MM.1S (cell line): ENCODE results near the gene CD6.
A peak's percentile ranks its signal among the peaks of the same experiment; 100 is the strongest.

Source experiments
- DNase-seq: peaks from one replicate; pipeline ENCODE4 v3.0.0-alpha.2; 2015
- H2AFZ ChIP-seq: fragments of 300-600 bp; sonication (generic); 2 replicates; pipeline ENCODE4 v1.6.0; 2016; ENCODE audit warnings: antibody characterized with exemption, low read length
- H3F3A ChIP-seq: fragments of 300-600 bp; sonication (generic); 2 replicates; pipeline ENCODE4 v1.6.1; 2016; ENCODE audit warnings: mild to moderate bottlenecking, antibody characterized with exemption, low read length, moderate library complexity, mixed read lengths; ENCODE audit not compliant: insufficient read depth
- H3K27ac ChIP-seq: fragments of 300-600 bp; sonication (generic); 2 replicates; pipeline ENCODE4 v1.5.1; 2016; ENCODE audit warnings: mild to moderate bottlenecking, low read length
- H3K27me3 ChIP-seq: fragments of 300-600 bp; sonication (generic); replicated peaks from 2 replicates; pipeline ENCODE4 v1.6.0; 2016; ENCODE audit warnings: low read length; ENCODE audit not compliant: insufficient read depth
- H3K36me3 ChIP-seq: fragments of 300-600 bp; sonication (generic); replicated peaks from 2 replicates; pipeline ENCODE4 v1.6.1; 2016; ENCODE audit warnings: mild to moderate bottlenecking, low read length, mixed read lengths; ENCODE audit not compliant: insufficient read depth
- H3K4me1 ChIP-seq: fragments of 300-600 bp; sonication (generic); 2 replicates; pipeline ENCODE4 v1.6.1; 2016; ENCODE audit warnings: low read length, mixed read lengths
- H3K4me2 ChIP-seq: fragments of 300-600 bp; sonication (generic); 2 replicates; pipeline ENCODE4 v1.6.0; 2016; ENCODE audit warnings: low read depth, low read length
- H3K4me3 ChIP-seq: fragments of 300-600 bp; sonication (generic); 2 replicates; pipeline ENCODE4 v1.5.1; 2016; ENCODE audit warnings: low read length, mixed read lengths
- H3K79me2 ChIP-seq: fragments of 300-600 bp; sonication (generic); 2 replicates; pipeline ENCODE4 v1.6.1; 2016; ENCODE audit warnings: mixed run types, low read length, mixed read lengths
- H3K9ac ChIP-seq: fragments of 300-600 bp; sonication (generic); 2 replicates; pipeline ENCODE4 v1.6.1; 2016; ENCODE audit warnings: low read length, mixed read lengths
- H3K9me2 ChIP-seq: fragments of 300-600 bp; sonication (generic); replicated peaks from 2 replicates; pipeline ENCODE4 v1.6.1; 2016; ENCODE audit warnings: mild to moderate bottlenecking, low read length, mixed read lengths; ENCODE audit not compliant: insufficient read depth
- H3K9me3 ChIP-seq: fragments of 300-600 bp; sonication (generic); replicated peaks from 2 replicates; pipeline ENCODE4 v1.6.1; 2016; ENCODE audit warnings: mild to moderate bottlenecking, low read length, mixed read lengths; ENCODE audit not compliant: insufficient read depth
- H4K20me1 ChIP-seq: fragments of 300-600 bp; sonication (generic); 2 replicates; pipeline ENCODE4 v1.6.1; 2016; ENCODE audit warnings: mild to moderate bottlenecking, low read length, moderate library complexity, mixed read lengths; ENCODE audit not compliant: insufficient read depth
- EZH2 ChIP-seq: fragments of 300-600 bp; sonication (generic); optimal IDR thresholded peaks from 2 replicates; pipeline ENCODE3; 2017; ENCODE audit warnings: low read depth, mild to moderate bottlenecking, antibody characterized with exemption, low read length, mixed read lengths
- EZH2phosphoT487 ChIP-seq: fragments of 300-600 bp; sonication (generic); IDR thresholded peaks from 2 replicates; pipeline ENCODE4 v1.6.1; 2018; ENCODE audit warnings: antibody characterized with exemption, low read length
- TF ChIP-seq, protein P1 (sequence below): fragments of 300-600 bp; sonication (generic); IDR thresholded peaks from 2 replicates; pipeline ENCODE4 v1.5.1; 2016; ENCODE audit warnings: antibody characterized with exemption, low read length, mixed read lengths

Gene CD6

DNA sequence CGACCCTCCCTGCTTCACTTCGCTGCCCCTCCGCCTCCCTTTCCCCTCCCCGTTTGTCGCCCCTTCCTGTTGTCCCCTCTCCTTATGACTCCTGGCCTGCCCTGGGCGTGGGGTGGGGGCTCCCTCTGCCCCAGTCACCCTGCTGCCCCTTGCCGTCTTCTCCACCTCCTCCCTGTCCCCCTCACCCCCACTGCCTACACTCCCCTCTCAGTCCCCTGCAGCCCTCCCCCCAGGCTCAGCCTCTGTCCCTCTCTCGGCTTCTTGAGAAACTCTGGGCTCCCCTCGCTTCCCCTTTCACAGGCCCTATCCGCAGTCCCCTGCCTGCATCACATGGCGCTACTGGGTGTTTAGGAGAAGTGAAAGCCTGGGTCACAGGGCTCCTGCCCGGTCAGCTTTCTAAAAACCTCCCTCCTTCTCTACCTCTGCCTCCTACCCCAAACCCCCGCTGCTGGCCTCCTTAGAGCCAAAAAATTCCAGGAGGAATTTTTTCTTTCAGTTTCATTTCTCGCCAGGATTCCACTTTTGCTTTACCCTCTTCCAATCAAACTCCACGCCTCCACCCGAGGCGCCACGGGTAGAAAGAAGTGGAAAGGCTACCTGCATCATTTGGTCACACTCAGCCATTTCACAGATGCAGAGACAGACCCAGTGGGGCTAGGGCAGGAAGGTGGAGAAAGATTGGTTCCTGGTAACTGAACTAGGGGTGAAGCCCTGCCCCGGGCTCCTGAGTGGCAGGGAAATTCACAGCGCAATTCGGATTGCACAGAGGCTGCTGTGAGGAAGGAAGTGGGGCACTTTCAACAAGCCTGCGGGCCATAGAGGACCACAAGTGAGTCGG lies 19.4 kb upstream of the CD6 start, which contains the start of gene SLC15A3:
SLC15A3 (minus strand) TSS at position 273 of the 838 bp plus-strand sequence. CDS start 625 bp downstream, outside the sequence.
- no peak within 1 kb of the TSS for H3K27ac ChIP-seq
- no peak for TF ChIP-seq EZH2
- TF ChIP-seq, protein P1, sequence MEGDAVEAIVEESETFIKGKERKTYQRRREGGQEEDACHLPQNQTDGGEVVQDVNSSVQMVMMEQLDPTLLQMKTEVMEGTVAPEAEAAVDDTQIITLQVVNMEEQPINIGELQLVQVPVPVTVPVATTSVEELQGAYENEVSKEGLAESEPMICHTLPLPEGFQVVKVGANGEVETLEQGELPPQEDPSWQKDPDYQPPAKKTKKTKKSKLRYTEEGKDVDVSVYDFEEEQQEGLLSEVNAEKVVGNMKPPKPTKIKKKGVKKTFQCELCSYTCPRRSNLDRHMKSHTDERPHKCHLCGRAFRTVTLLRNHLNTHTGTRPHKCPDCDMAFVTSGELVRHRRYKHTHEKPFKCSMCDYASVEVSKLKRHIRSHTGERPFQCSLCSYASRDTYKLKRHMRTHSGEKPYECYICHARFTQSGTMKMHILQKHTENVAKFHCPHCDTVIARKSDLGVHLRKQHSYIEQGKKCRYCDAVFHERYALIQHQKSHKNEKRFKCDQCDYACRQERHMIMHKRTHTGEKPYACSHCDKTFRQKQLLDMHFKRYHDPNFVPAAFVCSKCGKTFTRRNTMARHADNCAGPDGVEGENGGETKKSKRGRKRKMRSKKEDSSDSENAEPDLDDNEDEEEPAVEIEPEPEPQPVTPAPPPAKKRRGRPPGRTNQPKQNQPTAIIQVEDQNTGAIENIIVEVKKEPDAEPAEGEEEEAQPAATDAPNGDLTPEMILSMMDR = no peak
- no peak for TF ChIP-seq EZH2phosphoT487
- no peaks in the 10 kb centered on the region for H3F3A ChIP-seq
- peak within 1 kb of the TSS; percentile 94 for H3K4me2 ChIP-seq
- peaks cover 8% of the 10 kb centered on the region; the same call in 1 of the 2 replicates for H3K4me1 ChIP-seq
- H4K20me1 ChIP-seq = no peaks in the 10 kb centered on the region
- H3K27me3 ChIP-seq = 0 out of 2 replicates have a peak, but pooled peaks cover 6% of the 10 kb centered on the region
- H3K4me3 ChIP-seq = peak within 1 kb of the TSS; percentile 55
- no peaks in the 10 kb centered on the region for H3K9me3 ChIP-seq
- peak within 1 kb of the TSS; percentile 48; the same call in 1 of the 2 replicates for H3K9ac ChIP-seq
- H3K9me2 ChIP-seq = no peaks in the 10 kb centered on the region
- no peaks in the 10 kb centered on the region for H3K36me3 ChIP-seq
- peak within 1 kb of the TSS; percentile 79 for H2AFZ ChIP-seq
- DNase-seq = peak; percentile 44
- no peaks in the 10 kb centered on the region for H3K79me2 ChIP-seq

DNA sequence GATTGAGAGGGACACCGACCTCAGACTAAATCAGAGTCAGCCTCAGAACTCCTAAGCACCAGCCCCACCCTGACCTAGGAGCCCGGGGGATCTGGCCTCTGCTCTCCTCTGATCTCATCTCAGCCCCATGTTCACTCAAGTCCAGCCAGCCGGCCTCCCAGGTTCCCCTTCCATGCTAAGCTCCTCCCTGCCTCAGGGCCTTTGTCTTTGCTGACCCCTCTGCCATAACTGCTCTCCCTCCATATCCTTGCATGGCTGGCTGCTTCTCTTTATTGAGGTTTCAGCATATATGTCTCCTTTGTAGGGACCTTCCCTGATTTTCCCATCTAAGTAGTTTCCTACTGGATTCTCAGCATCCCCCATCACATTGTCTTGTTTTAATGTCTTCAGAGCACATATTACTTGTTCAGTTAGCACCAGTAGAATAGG lies 18.7 kb upstream of the CD6 start:
- no peaks in the 10 kb centered on the region for H3K9me3 ChIP-seq
- H3K79me2 ChIP-seq = no peaks in the 10 kb centered on the region
- 0 out of 2 replicates have a peak, but pooled peaks cover 6% of the 10 kb centered on the region for H3K27me3 ChIP-seq
- TF ChIP-seq EZH2phosphoT487 (no peak), EZH2 (no peak)
- TF ChIP-seq, protein P1 = no peak
- H3K27ac ChIP-seq = no peak overlapping the region
- H3K36me3 ChIP-seq = no peaks in the 10 kb centered on the region
- H3F3A ChIP-seq = no peaks in the 10 kb centered on the region
- no peaks in the 10 kb centered on the region for H4K20me1 ChIP-seq
- H3K4me3 ChIP-seq = no peak overlapping the region; the same call in 1 of the 2 replicates
- peak overlapping the region; percentile 79 for H2AFZ ChIP-seq
- no peaks in the 10 kb centered on the region for H3K9me2 ChIP-seq
- H3K9ac ChIP-seq = peak overlapping the region; percentile 48; the same call in 1 of the 2 replicates
- no peak for DNase-seq
- peak overlapping the region; percentile 94; the same call in 1 of the 2 replicates for H3K4me2 ChIP-seq
- peaks cover 8% of the 10 kb centered on the region; the same call in 1 of the 2 replicates for H3K4me1 ChIP-seq

DNA sequence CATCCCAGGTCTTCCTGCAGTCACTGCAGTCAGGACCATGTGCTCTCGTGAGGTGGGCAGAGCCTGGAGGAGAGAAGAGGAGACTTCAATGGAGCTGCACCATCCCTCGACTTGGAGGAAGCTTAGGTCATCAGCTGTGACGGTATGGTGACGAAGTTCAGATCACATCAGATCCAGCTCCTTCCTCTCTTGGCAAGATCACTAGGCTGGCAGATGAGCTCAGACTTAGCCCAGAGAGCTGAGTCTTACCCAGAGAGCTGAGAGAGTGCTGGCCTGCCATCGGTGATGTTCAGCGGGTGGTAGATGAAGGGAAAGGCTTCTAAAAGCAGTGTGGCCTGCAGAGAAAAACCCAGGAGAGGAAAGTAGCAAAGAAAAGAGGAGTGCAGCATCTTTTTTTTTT lies 17.7 kb upstream of the CD6 start:
- Histone ChIP-seq H3K9me3 (no peaks in the 10 kb centered on the region), H4K20me1 (no peaks in the 10 kb centered on the region), H3K27me3 (0 out of 2 replicates have a peak, but pooled peaks cover 6% of the 10 kb centered on the region), H2AFZ (no peak overlapping the region), H3K9ac (no peak overlapping the region), H3K36me3 (no peaks in the 10 kb centered on the region), H3F3A (no peaks in the 10 kb centered on the region), H3K9me2 (no peaks in the 10 kb centered on the region), H3K4me2 (no peak overlapping the region), H3K27ac (no peak overlapping the region), H3K4me1 (peaks cover 8% of the 10 kb centered on the region; the same call in 1 of the 2 replicates), H3K4me3 (no peak overlapping the region), H3K79me2 (no peaks in the 10 kb centered on the region)
- no peak for DNase-seq
- TF ChIP-seq, protein P1 = no peak
- TF ChIP-seq EZH2 (no peak), EZH2phosphoT487 (no peak)
